Measurements from ENCODE around the gene SLC29A1. TPM values are rescaled to one million over a fixed set of nuclear protein-coding genes. Genes with fewer than 3 reads are reported as not detected.

The SLC29A1 gene
- total RNA-seq, 1 donor from 2014 or later, result 17.3 TPM

DNA sequence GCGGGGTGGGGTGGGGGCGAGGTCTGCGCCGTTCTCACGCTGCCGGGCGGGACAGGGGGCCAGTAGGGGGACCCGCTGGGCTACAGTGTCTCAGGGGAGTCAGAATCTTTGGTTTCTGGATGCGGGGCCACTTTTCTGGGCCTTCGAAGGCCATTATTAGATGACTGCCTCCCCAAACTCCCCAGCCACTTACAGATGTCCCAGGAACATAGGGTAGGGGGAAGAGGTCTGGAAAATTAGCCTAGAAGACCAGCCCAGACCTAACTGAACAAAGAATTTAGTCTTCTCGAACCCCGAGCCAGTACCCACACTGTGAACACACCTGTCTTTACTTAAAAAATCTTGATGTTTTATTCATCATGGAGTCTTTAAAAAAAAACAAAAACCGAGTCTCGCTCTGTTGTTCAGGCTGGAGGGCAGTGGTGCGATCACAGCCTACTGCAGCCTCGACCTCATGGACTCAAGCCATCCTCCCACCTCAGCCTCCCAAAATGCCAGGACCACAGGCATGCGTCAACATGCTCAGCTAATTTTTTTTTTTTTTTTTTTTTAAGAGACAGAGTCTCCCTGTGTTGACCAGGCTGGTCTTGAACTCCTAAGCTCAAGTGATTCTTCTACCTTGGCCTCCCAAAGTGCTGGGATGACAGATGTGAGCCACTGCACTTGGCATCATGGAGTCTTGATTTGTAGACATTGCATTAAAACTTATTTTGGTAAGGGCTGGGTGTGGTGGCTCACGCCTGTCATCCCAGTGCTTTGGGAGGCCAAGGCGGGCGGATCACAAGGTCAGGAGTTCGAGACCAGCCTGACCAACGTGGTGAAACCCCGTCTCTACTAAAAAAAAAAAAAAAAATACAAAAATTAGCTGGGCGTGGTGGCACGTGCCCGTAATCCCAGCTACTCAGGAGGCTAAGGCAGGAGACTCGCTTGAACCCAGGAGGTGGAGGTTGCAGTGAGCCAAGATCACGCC is 3.3 kb upstream of the SLC29A1 start:
- peak overlapping the region; percentile 80 for H3K4me3 Mint-ChIP-seq
- no peaks in the 10 kb centered on the region for H3K9me3 Mint-ChIP-seq
- H3K27me3 Mint-ChIP-seq, result no peaks in the 10 kb centered on the region
- peak; percentile 1 for ATAC-seq (ENCODE audit: low read depth)
- CTCF ChIA-PET, result interaction anchor here (0.7 kb wide), 1 partner anchor 17 kb away, joined by 4 read pairs; no protein-coding TSS in a partner anchor
- POLR2A ChIA-PET, result interaction anchor here (0.7 to 1.7 kb wide), 7 partner anchors 17 to 1019 kb away, joined by 4 to 11 read pairs (median 6); partner anchors contain the start of genes HSP90AB1 and SLC35B2
- intact Hi-C loops (cut with micrococcal nuclease), result loop anchor here (1.0 to 5.0 kb wide), 3 partner anchors 93 to 167 kb away; partner anchors contain the start of genes CDC5L, MRPL14 and TMEM63B
- TF ChIP-seq, protein P1, sequence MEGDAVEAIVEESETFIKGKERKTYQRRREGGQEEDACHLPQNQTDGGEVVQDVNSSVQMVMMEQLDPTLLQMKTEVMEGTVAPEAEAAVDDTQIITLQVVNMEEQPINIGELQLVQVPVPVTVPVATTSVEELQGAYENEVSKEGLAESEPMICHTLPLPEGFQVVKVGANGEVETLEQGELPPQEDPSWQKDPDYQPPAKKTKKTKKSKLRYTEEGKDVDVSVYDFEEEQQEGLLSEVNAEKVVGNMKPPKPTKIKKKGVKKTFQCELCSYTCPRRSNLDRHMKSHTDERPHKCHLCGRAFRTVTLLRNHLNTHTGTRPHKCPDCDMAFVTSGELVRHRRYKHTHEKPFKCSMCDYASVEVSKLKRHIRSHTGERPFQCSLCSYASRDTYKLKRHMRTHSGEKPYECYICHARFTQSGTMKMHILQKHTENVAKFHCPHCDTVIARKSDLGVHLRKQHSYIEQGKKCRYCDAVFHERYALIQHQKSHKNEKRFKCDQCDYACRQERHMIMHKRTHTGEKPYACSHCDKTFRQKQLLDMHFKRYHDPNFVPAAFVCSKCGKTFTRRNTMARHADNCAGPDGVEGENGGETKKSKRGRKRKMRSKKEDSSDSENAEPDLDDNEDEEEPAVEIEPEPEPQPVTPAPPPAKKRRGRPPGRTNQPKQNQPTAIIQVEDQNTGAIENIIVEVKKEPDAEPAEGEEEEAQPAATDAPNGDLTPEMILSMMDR (IDR thresholded peaks at IDR 0.05), result no peak
- no peak for DNase-seq
- H3K27ac Mint-ChIP-seq, result no peak overlapping the region
- no peaks in the 10 kb centered on the region for H3K36me3 Mint-ChIP-seq (ENCODE audit: low read depth)
- peaks cover 39% of the 10 kb centered on the region for H3K4me1 Mint-ChIP-seq

GRCh38 chr6:44220913-44221290 is 2.5 kb upstream of the SLC29A1 start:
- POLR2A ChIA-PET, result interaction anchor here (1.6 kb wide), 1 partner anchor 26 kb away, joined by 8 read pairs; the partner anchor contains the start of gene HSP90AB1
- Mint-ChIP-seq H3K27me3 (no peaks in the 10 kb centered on the region), H3K4me1 (peaks cover 39% of the 10 kb centered on the region), H3K9me3 (no peaks in the 10 kb centered on the region), H3K4me3 (no peak overlapping the region), H3K36me3 (ENCODE audit: low read depth) (no peaks in the 10 kb centered on the region), H3K27ac (no peak overlapping the region)
- CTCF ChIA-PET, result interaction anchor here (1.2 kb wide), 1 partner anchor 36 kb away, joined by 3 read pairs; the partner anchor contains the start of gene SLC35B2
- no peak for DNase-seq
- intact Hi-C loops (cut with micrococcal nuclease), result loop anchor here (5.0 kb wide), 2 partner anchors 94 to 116 kb away; partner anchors contain the start of genes MRPL14 and TMEM63B
- no peak for ATAC-seq (ENCODE audit: low read depth)
- TF ChIP-seq, protein P1 (IDR thresholded peaks at IDR 0.05), result no peak

- intact Hi-C loops (cut with micrococcal nuclease), result loop anchor here (5.0 kb wide), 2 partner anchors 94 to 116 kb away; partner anchors contain the start of genes MRPL14 and TMEM63B
- POLR2A ChIA-PET, result interaction anchor here (0.6 to 1.6 kb wide), 5 partner anchors 25 to 43 kb away, joined by 3 to 8 read pairs (median 4); partner anchors contain the start of gene HSP90AB1
- H3K9me3 Mint-ChIP-seq, result no peaks in the 10 kb centered on the region
- TF ChIP-seq, protein P1 (IDR thresholded peaks at IDR 0.05), result no peak
- H3K4me3 Mint-ChIP-seq, result no peak overlapping the region
- H3K27me3 Mint-ChIP-seq, result no peaks in the 10 kb centered on the region
- no peak overlapping the region for H3K27ac Mint-ChIP-seq
- H3K36me3 Mint-ChIP-seq (ENCODE audit: low read depth), result no peaks in the 10 kb centered on the region
- DNase-seq (peak; percentile 53), ATAC-seq (ENCODE audit: low read depth) (peak; percentile 51)
- CTCF ChIA-PET, result interaction anchor here (1.2 kb wide), 1 partner anchor 36 kb away, joined by 3 read pairs; the partner anchor contains the start of gene SLC35B2
- H3K4me1 Mint-ChIP-seq, result peaks cover 39% of the 10 kb centered on the region
These were observed 2.0 kb upstream of the SLC29A1 start for GRCh38 chr6:44221291-44221960.

- TF ChIP-seq, protein P1 (IDR thresholded peaks at IDR 0.05), result no peak
- ChIA-PET CTCF (interaction anchor here (1.2 kb wide), 1 partner anchor 35 kb away, joined by 3 read pairs; the partner anchor contains the start of gene SLC35B2), POLR2A (interaction anchor here (0.6 to 3.7 kb wide), 6 partner anchors 15 to 42 kb away, joined by 3 to 14 read pairs (median 4); partner anchors contain the start of gene HSP90AB1)
- Mint-ChIP-seq H3K27ac (no peak overlapping the region), H3K4me3 (no peak overlapping the region), H3K27me3 (no peaks in the 10 kb centered on the region), H3K36me3 (ENCODE audit: low read depth) (no peaks in the 10 kb centered on the region), H3K4me1 (peaks cover 39% of the 10 kb centered on the region), H3K9me3 (no peaks in the 10 kb centered on the region)
- intact Hi-C loops (cut with micrococcal nuclease), result loop anchor here (5.0 kb wide), 2 partner anchors 95 to 115 kb away; partner anchors contain the start of genes MRPL14 and TMEM63B
- DNase-seq, result no peak
- no peak for ATAC-seq (ENCODE audit: low read depth)
These were observed 1.4 kb upstream of the SLC29A1 start for GRCh38 chr6:44221961-44222335.

All from activated B cell treated with CpG ODN at 0.5 μM for 24 hours (primary cell).